IPS DF 4.7 (cell line): ENCODE measurements around the gene TENM4.

Source experiments
- DNase-seq: peaks from one replicate; pipeline ENCODE4 v3.0.0-alpha.2; 2013; ENCODE audit warnings: low spot score; ENCODE audit errors: extremely low read depth

Gene TENM4

DNA sequence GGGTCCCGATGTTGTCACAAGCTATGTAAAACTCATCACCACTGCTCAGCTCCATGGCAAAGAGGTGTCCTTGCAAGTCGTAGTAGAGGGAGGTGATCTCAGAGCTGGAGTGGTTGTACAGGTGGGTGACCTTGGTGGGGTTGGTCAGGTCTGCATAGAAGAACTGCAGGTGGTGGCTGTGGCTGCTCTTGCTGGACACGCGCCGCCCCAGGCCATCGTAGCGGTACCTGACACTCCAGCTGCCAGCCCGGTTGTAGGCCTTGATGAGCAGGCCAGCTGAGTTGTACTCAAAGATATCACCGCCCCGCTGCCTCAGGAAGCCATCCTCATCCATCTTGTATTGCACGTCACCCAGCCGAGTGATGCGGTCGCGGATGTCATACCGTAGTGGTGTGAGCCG is 771.6 kb downstream of the TENM4 start:
- no peak for DNase-seq

GRCh38 chr11:78667461-78667860 is 773.4 kb downstream of the TENM4 start:
- DNase-seq = no peak

DNA sequence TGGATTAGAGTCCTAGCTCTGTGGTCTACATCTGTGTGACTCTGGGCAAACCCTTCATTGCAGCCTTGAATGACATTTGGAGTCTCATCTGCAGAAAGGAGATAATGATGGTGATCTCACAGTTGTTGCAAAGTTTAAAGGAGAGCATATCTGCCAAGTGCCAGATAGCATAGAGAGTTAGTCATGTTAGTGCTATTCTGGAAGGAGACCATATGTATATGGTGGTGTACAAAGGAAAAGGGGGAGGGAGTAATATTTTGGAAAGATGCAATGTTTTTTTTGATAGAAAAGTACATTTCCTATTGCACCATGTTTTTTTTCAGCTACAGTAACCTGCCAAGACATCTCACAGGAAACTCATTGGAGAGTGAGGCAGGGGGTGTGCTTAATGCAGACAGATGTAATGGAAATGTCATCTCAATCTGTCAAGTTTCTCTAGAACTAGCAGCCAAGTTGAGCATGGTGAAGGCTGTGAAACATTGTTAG is 774.1 kb downstream of the TENM4 start:
- no peak for DNase-seq

GRCh38 chr11:78664636-78665035 is 776.2 kb downstream of the TENM4 start:
- DNase-seq = no peak

DNA sequence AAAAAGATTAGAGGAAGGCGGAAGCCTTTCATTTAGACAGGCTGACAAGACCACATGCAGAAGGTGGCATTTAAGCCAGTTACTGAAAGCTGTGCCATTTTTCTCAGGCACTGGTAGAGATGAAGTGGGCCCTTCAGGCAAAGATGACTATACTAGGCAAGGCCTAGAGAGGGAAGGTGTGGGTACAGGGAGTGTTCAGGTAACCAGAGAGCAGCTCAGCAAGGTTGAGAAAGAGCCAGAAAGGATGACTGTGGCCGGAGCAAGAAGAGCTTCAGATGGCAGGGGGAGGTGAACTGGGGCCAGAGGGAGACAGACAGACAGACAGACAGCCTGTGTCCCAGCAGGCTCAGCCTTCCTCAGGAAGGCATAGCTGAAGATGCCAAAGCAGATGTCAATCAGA is 778.0 kb downstream of the TENM4 start:
- DNase-seq = no peak

GRCh38 chr11:78660471-78660870 is 780.4 kb downstream of the TENM4 start:
- no peak for DNase-seq

- no peak for DNase-seq
These were observed 781.2 kb downstream of the TENM4 start for GRCh38 chr11:78659326-78660270.

DNA sequence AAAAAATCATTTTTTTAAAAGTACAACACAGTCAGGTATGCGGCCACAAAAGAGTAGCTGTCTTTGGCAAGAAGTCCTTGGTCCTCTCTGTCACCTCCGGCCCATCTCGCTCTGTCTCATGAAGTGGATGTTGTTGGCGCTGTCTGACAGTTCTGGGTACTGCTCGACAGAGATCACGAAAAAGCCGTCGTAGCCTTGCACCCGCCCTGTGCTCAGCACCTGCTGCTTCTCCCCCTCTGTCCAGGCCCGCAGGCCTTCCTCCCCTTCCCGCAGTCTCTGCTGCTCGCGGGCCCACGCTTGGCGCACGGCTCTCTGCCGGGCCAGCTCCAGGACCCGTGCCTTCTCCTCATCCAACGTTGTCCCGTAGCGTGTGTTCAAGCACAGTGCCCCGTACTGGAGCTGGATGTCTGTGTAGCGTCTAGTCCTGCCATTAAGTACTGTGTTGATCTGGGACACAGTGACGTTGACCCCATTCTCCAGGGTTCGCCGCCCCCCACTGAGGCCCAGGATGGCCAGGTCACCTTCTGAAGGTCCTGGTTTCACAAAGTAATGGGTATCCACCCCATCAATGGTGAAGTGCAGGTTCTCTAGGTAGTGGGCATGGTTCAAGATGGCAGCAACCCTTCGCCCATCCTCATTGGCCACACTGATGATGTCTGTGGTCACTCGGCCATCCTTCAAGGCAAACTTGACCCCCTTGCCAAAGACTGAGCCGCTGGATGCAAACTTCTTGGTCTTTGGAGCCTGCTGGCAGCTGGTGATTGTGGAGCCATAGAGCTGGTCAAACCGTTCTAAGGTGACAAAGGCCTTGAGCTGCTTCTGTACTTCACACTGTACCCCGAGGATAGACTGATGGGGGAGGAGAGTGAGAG is 782.6 kb downstream of the TENM4 start:
- no peak for DNase-seq

DNA sequence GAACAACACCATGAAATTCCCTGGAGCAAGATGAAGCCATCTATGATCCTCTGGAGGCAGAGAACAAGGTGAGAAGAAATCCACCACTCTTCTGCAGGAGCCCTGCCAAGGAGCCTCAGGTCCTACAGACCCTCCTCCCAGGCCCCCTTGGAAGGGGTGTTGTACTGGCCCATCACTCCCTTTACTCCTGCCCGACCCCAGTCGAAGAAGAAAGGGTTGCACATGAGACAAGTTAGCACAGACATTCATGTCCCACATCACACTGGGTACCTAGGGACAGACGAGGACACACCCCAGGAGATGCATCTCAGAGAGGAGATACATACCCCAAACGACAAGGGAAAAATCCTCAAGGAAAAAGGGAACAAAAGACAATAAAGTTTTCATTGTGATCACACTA is 783.4 kb downstream of the TENM4 start:
- no peak for DNase-seq

- DNase-seq = no peak
These were observed 783.8 kb downstream of the TENM4 start for GRCh38 chr11:78656984-78657383.

DNA sequence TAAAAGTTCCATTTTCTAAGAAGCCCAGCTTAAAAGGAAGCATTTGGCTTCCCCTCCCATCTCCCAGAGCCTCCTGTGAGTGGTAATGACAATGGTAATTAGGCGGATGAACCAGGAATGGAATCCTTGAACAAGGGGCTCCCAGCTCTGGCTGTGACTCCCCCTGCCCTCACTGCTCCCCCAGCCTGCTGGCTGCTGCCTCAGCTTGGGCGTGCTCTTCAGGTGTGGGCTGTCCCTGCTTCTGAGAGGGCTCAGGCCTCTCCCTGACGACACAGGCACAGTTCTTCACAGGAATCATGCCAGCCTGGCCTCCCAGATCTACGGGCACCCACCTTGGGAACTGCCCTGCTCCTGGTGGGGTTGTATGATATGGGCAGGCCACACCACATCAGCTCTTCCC is 784.5 kb downstream of the TENM4 start:
- no peak for DNase-seq

DNA sequence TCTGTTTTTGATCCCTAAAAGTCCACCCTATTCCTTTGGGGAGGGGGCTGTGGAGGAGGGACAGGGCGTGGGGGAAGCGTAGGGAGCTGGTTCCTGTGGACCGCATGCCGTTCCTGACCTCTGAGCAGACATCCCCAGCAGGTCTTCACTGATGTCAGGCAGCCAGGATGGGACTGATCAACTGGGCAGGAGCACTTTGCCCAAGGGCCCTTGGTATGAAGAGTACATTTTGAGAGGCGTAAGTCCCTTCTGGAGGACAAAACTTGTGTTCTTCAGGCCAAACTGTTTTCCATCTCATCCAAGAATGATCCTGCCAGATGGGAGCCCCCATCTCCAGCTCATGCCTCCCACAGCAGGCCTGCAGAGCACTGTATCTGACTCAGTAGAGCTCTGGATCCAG is 785.3 kb downstream of the TENM4 start:
- no peak for DNase-seq

DNA sequence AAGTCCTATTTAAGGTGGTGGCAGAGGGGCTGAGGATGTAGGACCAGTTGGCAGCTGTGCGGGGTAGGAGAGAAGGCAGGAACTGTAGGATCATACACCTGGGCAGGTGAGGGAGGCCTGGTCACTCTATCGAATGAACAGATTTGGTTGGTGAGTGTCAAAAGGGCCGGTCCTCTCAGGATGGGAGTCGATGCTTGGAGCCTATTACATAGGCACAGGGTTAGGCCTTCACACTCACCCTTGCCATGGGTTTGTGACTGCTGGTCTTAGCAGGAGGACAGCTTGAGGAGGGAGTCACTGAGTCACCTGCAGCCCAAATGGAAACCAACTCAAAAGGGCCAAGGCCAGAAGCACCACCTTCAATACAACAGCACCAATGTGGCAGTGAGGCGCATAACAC is 786.0 kb downstream of the TENM4 start:
- DNase-seq = no peak

DNA sequence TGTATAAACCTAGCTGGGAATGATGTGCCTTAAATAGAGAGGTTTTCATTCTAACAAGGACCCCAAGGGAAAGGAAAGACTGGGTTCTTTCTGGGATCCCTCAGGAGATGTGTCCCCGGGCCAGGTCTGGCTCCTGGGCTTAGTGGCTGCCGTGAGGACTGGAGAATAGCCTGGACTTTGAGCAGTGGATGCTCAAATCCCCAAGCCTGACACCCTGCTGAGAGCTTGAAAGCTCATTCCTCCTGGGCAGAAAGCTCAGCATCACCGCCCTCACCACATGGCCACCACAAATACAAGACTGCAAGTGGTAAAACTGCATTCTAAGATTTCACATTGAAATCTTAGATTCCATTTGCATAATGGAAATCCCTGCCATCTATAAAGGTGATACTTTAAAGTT is 786.8 kb downstream of the TENM4 start:
- no peak for DNase-seq

DNA sequence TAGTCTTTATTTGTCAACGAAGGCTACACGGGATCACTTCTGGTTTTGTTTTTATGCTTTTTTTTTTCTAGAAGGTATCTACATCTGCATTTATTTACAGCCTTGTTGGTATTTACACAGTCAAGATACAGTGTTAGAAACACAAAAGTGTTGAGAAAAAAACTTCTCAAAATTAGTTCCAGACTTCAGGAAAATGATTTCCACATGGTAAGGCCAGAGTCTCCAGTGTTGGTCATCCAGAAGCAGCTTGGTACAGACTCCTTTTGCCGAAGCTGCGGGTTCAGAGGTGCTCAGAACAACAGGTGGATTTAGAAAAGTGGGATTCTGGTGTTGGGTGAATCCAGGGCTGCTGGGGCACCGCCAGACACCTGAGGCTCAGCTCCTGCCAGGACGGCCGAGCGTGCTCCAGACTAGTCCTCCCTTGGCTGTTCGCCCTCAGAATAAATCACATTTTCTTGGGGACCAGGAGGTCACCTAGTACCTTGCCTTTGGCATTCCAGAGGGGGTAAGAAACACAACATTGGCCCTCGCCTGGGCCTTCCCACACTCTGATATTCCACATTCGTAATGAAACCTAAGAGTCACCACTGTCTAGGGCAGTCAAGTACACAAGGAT is 787.4 kb downstream of the TENM4 start:
- no peak for DNase-seq

- no peak for DNase-seq
These were observed 788.0 kb downstream of the TENM4 start for GRCh38 chr11:78652843-78653239.

DNA sequence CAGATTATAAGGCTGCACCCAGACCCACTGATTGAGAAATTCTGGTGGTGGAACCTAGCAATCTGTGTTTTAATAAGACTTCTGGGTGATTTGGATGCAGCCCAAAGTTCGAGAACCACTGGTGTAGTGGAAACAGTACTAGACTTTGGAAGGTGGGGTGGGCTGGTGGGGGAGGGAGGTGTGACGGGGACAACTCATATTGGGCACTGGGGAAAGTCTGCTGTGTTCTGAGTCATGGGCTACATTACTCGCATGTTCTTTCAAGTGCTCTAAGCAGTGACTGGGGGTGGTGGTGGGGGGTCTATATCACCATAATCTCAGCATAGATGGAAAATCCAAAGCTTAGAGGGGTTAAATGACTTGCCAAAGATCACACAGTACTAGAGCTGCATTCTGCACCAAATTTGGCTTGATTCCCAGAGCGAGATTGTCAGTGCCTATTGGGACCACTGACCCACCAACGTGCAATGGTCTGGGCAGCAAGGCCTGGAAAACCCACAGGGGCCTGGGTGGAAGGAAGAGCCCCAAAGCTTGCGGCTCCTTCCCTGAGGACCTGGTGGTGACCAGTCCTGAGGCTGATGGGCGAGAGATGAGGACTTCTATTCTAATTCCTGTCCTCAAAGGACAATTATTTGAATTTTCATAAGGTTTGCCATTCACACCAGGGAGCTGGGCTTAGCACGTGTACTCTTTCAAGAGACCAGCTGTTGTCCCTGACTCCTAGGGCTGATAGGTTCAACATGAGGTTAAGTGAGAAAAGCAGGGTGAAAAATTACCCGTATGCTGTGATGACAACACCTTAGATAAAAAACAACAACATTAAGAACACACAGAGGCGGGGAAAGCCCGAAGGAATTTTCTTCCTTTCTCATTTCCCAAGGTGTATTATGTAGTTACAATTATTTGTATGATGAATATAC is 788.6 kb downstream of the TENM4 start:
- no peak for DNase-seq

DNA sequence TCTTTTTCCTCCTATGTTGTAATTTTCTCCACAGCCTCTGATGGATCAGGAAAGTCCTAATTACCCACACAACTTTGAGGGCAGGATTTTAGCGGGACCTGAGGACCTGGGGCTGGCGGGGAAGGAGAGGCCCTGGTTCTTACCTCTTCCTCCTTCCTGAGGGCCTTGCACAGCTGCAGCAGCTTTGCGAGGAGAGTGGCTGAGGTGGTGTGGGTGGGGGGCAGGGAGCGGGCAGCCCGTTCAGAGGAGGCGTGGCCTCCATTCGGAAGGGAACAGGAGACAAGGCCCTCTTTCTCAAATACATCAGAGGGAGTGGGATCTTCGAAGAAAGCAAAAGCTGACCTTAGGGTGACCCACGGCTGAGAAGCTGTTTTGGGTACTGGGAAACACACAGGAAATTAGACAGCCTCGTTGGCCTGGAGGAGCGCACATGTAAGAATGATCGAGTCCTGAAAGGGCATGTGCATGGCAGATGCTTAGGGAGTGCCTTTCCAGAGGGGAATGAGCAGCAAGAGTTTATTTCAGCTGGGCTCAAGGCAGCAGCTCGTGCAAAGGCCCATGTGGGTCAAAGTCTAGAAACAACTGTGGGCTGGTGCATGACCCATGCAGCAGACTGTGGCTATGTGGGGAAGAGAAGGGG is 789.6 kb downstream of the TENM4 start:
- DNase-seq = no peak

- no peak for DNase-seq
These were observed 791.2 kb downstream of the TENM4 start for GRCh38 chr11:78649361-78650215.
